H1 (cell line): Measurements from ENCODE around the gene PIWIL1. TPM values are rescaled to one million over a fixed set of nuclear protein-coding genes. Genes with fewer than 3 reads are reported as not detected.

Experiments used
- CTCF ChIA-PET: fragments of 300-600 bp; sonication (Branson Sonifier 250); formaldehyde crosslinking; loops from one replicate; lab custom pipeline; 2021; ENCODE audit not compliant: partially characterized antibody; lab: Charles Lee
- POLR2A ChIA-PET: fragments of 300-600 bp; sonication (Branson Sonifier 250); formaldehyde crosslinking; loops from one replicate; lab custom pipeline; 2021; ENCODE audit warnings: inconsistent platforms; ENCODE audit not compliant: partially characterized antibody; lab: Charles Lee
- DNase-seq, 2 experiments: peaks; one replicate each; pipeline versions ENCODE4 v3.0.0 to v3.0.0-alpha.2; 2010 to 2022; ENCODE audit warnings: low spot score in 2 of 2, low read depth in 1 of 2, mixed read lengths in 1 of 2
- FAIRE-seq: peaks from 2 replicates; lab custom pipeline; 2011; peaks lifted over from hg19 to GRCh38; lab: Jason Lieb, UNC
- H2AFZ ChIP-seq: 2 replicates; pipeline ENCODE4 v1.8.1; 2012; ENCODE audit warnings: low read length, inconsistent platforms
- H2AK5ac ChIP-seq: 2 replicates; pipeline ENCODE4 v1.6.1; 2013; ENCODE audit warnings: low read depth, low read length
- H2BK120ac ChIP-seq: replicated peaks from 2 replicates; pipeline ENCODE3; 2013; ENCODE audit warnings: low read depth, low read length, inconsistent platforms
- H2BK12ac ChIP-seq: 2 replicates; pipeline ENCODE4 v1.6.1; 2013; ENCODE audit warnings: low read depth, low read length
- H2BK15ac ChIP-seq: 2 replicates; pipeline ENCODE4 v1.6.1; 2013; ENCODE audit warnings: low read length
- H2BK20ac ChIP-seq: 2 replicates; pipeline ENCODE4 v1.6.1; 2013; ENCODE audit warnings: low read length
- H2BK5ac ChIP-seq: 2 replicates; pipeline ENCODE4 v1.6.1; 2013; ENCODE audit warnings: low read depth, low read length
- H3K14ac ChIP-seq: 2 replicates; pipeline ENCODE4 v1.6.1; 2013; ENCODE audit warnings: inconsistent platforms; ENCODE audit not compliant: insufficient read length
- H3K18ac ChIP-seq: 2 replicates; pipeline ENCODE4 v1.6.1; 2013; ENCODE audit warnings: low read length; ENCODE audit errors: extremely low read depth
- H3K23ac ChIP-seq: 2 replicates; pipeline ENCODE4 v1.6.1; 2013; ENCODE audit warnings: inconsistent platforms; ENCODE audit not compliant: insufficient read length
- H3K23me2 ChIP-seq: 2 replicates; pipeline ENCODE4 v1.6.1; 2013; ENCODE audit warnings: low read depth, low read length
- H3K27ac ChIP-seq: 2 replicates; pipeline ENCODE4 v1.6.1; 2011; ENCODE audit warnings: low read depth, low read length, inconsistent platforms
- H3K27me3 ChIP-seq, 4 experiments: replicated peaks in 1 of 4; 1 replicate in 1 of 4; 2 replicates in 3 of 4; pipeline versions ENCODE4 v1.6.1 to v1.8.1; 2011 to 2013; ENCODE audit warnings: low read length in 3 of 4, mild to moderate bottlenecking in 3 of 4, inconsistent platforms in 2 of 4, mixed read lengths in 2 of 4, moderate library complexity in 1 of 4; ENCODE audit not compliant: control insufficient read depth in 3 of 4, insufficient read depth in 3 of 4; ENCODE audit errors: extremely low read depth in 1 of 4
- H3K36me3 ChIP-seq, 4 experiments: 2 replicates each; pipeline versions ENCODE4 v1.6.1 to v1.8.1; 2011 to 2013; ENCODE audit warnings: mild to moderate bottlenecking in 4 of 4, low read length in 3 of 4, moderate library complexity in 2 of 4, control low read depth in 1 of 4, inconsistent platforms in 1 of 4; ENCODE audit not compliant: insufficient read depth in 4 of 4, control insufficient read depth in 2 of 4
- H3K4ac ChIP-seq: replicated peaks from 2 replicates; pipeline ENCODE3; 2013; ENCODE audit warnings: low read length, low read depth, mixed read lengths, inconsistent platforms; ENCODE audit not compliant: insufficient read length
- H3K4me1 ChIP-seq, 4 experiments: replicated peaks in 1 of 4; 1 replicate in 1 of 4; 2 replicates in 3 of 4; pipeline versions ENCODE4 v1.6.1 to v1.8.1; 2011 to 2013; ENCODE audit warnings: low read length in 3 of 4, inconsistent platforms in 2 of 4, mixed read lengths in 1 of 4; ENCODE audit not compliant: insufficient read depth in 4 of 4, control insufficient read depth in 3 of 4
- H3K4me2 ChIP-seq, 2 experiments: 2 replicates each; pipeline versions ENCODE4 v1.6.1 to v1.8.1; 2011 to 2013; ENCODE audit warnings: low read depth in 2 of 2, low read length in 2 of 2, control low read depth in 1 of 2, inconsistent platforms in 1 of 2, mild to moderate bottlenecking in 1 of 2; ENCODE audit not compliant: insufficient read depth in 1 of 2
- H3K4me3 ChIP-seq, 4 experiments: fragments of 200-600, 300-600 bp in 1 of 4; sonication (generic), shearing (Covaris generic), sonication (Bioruptor Twin) in 1 of 4; 2 replicates each; pipeline versions ENCODE4 v1.5.1 to v1.8.1; 2011 to 2016; ENCODE audit warnings: low read length in 4 of 4, low read depth in 3 of 4, control low read depth in 2 of 4, inconsistent platforms in 2 of 4, mild to moderate bottlenecking in 2 of 4, mixed read lengths in 1 of 4, moderate library complexity in 1 of 4; ENCODE audit not compliant: insufficient read depth in 2 of 4; ENCODE audit errors: extremely low read depth in 1 of 4
- H3K56ac ChIP-seq: replicated peaks from 2 replicates; pipeline ENCODE3; 2013; ENCODE audit warnings: low read depth, mild to moderate bottlenecking, mixed read lengths, low read length, inconsistent platforms; ENCODE audit not compliant: insufficient read length
- H3K79me1 ChIP-seq: 2 replicates; pipeline ENCODE4 v1.6.1; 2013; ENCODE audit warnings: low read depth, low read length, control low read depth
- H3K79me2 ChIP-seq, 2 experiments: 2 replicates each; pipeline versions ENCODE4 v1.6.1 to v1.8.1; 2012 to 2013; ENCODE audit warnings: low read length in 2 of 2, mild to moderate bottlenecking in 2 of 2, inconsistent platforms in 1 of 2; ENCODE audit not compliant: insufficient read depth in 2 of 2, control insufficient read depth in 1 of 2
- H3K9ac ChIP-seq, 4 experiments: replicated peaks in 1 of 4; 1 replicate in 1 of 4; 2 replicates in 3 of 4; pipeline versions ENCODE4 v1.6.1 to v1.8.1; 2011 to 2013; ENCODE audit warnings: low read depth in 3 of 4, low read length in 3 of 4, control low read depth in 2 of 4, mild to moderate bottlenecking in 2 of 4, moderate library complexity in 2 of 4, inconsistent platforms in 1 of 4; ENCODE audit errors: extremely low read depth in 1 of 4
- H3K9me3 ChIP-seq, 2 experiments: 2 replicates each; pipeline versions ENCODE4 v1.6.1 to v1.8.1; 2012 to 2013; ENCODE audit warnings: mild to moderate bottlenecking in 2 of 2, moderate library complexity in 2 of 2, control low read depth in 1 of 2, inconsistent platforms in 1 of 2, low read depth in 1 of 2, low read length in 1 of 2, mixed read lengths in 1 of 2; ENCODE audit not compliant: insufficient read depth in 2 of 2
- H4K20me1 ChIP-seq, 2 experiments: replicated peaks in 1 of 2; 2 replicates each; pipeline versions ENCODE3 to v1.8.1; 2011 to 2013; ENCODE audit warnings: inconsistent platforms in 2 of 2, low read length in 2 of 2, mild to moderate bottlenecking in 1 of 2; ENCODE audit not compliant: insufficient read depth in 2 of 2, control insufficient read depth in 1 of 2
- H4K5ac ChIP-seq: 2 replicates; pipeline ENCODE4 v1.6.1; 2013; ENCODE audit warnings: low read length, low read depth, mixed read lengths, inconsistent platforms; ENCODE audit not compliant: insufficient read length
- H4K8ac ChIP-seq: 2 replicates; pipeline ENCODE4 v1.8.0; 2013; ENCODE audit warnings: mild to moderate bottlenecking, moderate library complexity, low read length, inconsistent platforms; ENCODE audit not compliant: insufficient read depth; ENCODE audit errors: extremely low read depth
- H4K91ac ChIP-seq: replicated peaks from 2 replicates; pipeline ENCODE3; 2013; ENCODE audit warnings: low read length, mixed read lengths, inconsistent platforms; ENCODE audit not compliant: insufficient read length
- CEBPB ChIP-seq: IDR thresholded peaks from 2 replicates; pipeline ENCODE4 v1.6.1; 2012; ENCODE audit warnings: low read depth, low read length
- CREB1 ChIP-seq: IDR thresholded peaks from 2 replicates; pipeline ENCODE4 v1.6.1; 2012; ENCODE audit warnings: inconsistent platforms
- EP300 ChIP-seq, 2 experiments: IDR thresholded peaks; 1 replicate in 1 of 2; 2 replicates in 1 of 2; pipeline ENCODE4 v1.6.1; 2011 to 2012; ENCODE audit warnings: low read depth in 2 of 2, low read length in 2 of 2, mild to moderate bottlenecking in 2 of 2, borderline replicate concordance in 1 of 2, inconsistent platforms in 1 of 2, moderate library complexity in 1 of 2
- EZH2 ChIP-seq: fragments of 200-600 bp; sonication (generic); IDR thresholded peaks from 2 replicates; pipeline ENCODE4 v1.7.1; 2012; ENCODE audit warnings: low read depth, mild to moderate bottlenecking, moderate library complexity, low read length, inconsistent platforms; ENCODE audit not compliant: severe bottlenecking
- FOSL1 ChIP-seq: IDR thresholded peaks from 2 replicates; pipeline ENCODE4 v1.6.1; 2011; ENCODE audit warnings: mild to moderate bottlenecking, low read depth, low read length, moderate library complexity; ENCODE audit not compliant: insufficient read depth
- HDAC2 ChIP-seq, 2 experiments: fragments of 300-600 bp in 1 of 2; sonication (generic) in 1 of 2; IDR thresholded peaks; 2 replicates each; pipeline ENCODE4 v1.6.1; 2011 to 2012; ENCODE audit warnings: low read depth in 2 of 2, low read length in 2 of 2, mild to moderate bottlenecking in 2 of 2, moderate library complexity in 2 of 2, borderline replicate concordance in 1 of 2, inconsistent platforms in 1 of 2
- PHF8 ChIP-seq: fragments of 200-600 bp; sonication (generic); conservative IDR thresholded peaks from 2 replicates; pipeline ENCODE4 v1.7.1; 2012; ENCODE audit warnings: low read depth, mild to moderate bottlenecking, inconsistent platforms, low read length, moderate library complexity
- RBBP5 ChIP-seq: IDR thresholded peaks from 2 replicates; pipeline ENCODE4 v1.7.1; 2012; ENCODE audit warnings: low read depth, mild to moderate bottlenecking, inconsistent platforms, low read length, moderate library complexity, borderline replicate concordance
- SP4 ChIP-seq: IDR thresholded peaks from 2 replicates; pipeline ENCODE4 v1.6.1; 2012; ENCODE audit warnings: low read length, inconsistent platforms
- TAF1 ChIP-seq: IDR thresholded peaks from 2 replicates; pipeline ENCODE4 v1.6.1; 2011; ENCODE audit warnings: mild to moderate bottlenecking, low read depth, low read length
- ZNF274 ChIP-seq: IDR thresholded peaks from 2 replicates; pipeline ENCODE4 v1.7.0; 2012; ENCODE audit warnings: low read length, borderline replicate concordance; ENCODE audit errors: extremely low read depth
- WGBS, 2 experiments: shearing (Covaris generic) in 1 of 2; methylation state at CpG; one replicate each; pipeline versions ENCODE4 v1.1.6 to v1.1.7; 2013 to 2015; ENCODE audit warnings: low lambda C conversion rate in 2 of 2, mixed read lengths in 2 of 2, inconsistent platforms in 1 of 2, low coverage in 1 of 2, missing lambda C conversion rate in 1 of 2; ENCODE audit not compliant: insufficient replicate concordance in 2 of 2, insufficient coverage in 1 of 2, insufficient read length in 1 of 2; ENCODE audit errors: extremely low coverage in 1 of 2, missing lambda C conversion rate in 1 of 2; 5-methylcytosine and 5-hydroxymethylcytosine counted together
- polyA plus RNA-seq, 7 experiments: library from polyadenylated mRNA; depleted of rRNA in 3 of 7; stranded (reverse) in 5 of 7; unstranded in 2 of 7; fragments of >200 nt in 5 of 7; fragments of 200-250 nt in 2 of 7; gene quantifications; 1 replicate in 5 of 7; 2 replicates in 1 of 7; 4 replicates in 1 of 7; pipeline versions ENCODE4 v1.2.1 to v1.2.3, GENCODE V29; 2011 to 2013; ENCODE audit warnings: missing spikeins in 2 of 7, mixed read lengths in 2 of 7
- total RNA-seq: library from RNA; stranded (reverse); fragmentation: NEBNext Ultra II Directional; extraction: Animal tissue kit (Norgen Biotek cat#: 25700); gene quantifications from 2 replicates; pipeline ENCODE4 v1.2.1, GENCODE V29; 2021
- TF ChIP-seq, protein P1 (sequence below), 3 experiments: IDR thresholded peaks; 1 replicate in 2 of 3; 2 replicates in 1 of 3; pipeline versions ENCODE4 v1.5.1 to v1.6.1; 2011; ENCODE audit warnings: low read length in 3 of 3, mild to moderate bottlenecking in 3 of 3, inconsistent platforms in 2 of 3, low read depth in 1 of 3, moderate library complexity in 1 of 3; ENCODE audit not compliant: insufficient read depth in 1 of 3; ENCODE audit errors: control extremely low read depth in 1 of 3

PIWIL1 gene
- total and polyA plus RNA-seq, 2 of the 8 experiments (the other 6 are each of a cell fraction or from before 2014, with no cell fraction given), result not detected

DNA sequence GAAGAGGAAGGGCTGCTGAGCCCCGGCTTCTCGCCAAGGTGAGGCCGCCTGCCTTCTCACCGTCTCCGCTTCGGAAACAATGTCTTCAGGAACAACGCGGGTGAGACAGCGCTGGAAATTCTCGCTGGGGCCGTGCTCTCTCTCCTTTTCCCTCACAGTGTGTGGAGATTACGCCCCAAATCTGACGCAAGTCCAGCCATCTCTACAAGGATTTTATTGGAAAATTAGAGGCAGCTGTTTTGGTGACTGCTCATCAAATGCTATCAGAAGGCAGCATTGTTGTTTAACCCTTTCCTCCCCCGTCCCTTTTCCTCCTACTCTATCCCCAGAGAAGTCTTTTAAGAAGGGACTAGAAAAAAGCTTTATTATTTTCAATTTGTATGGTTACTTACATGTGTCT is 53.5 kb downstream of the PIWIL1 start:
- CTCF ChIA-PET, result interaction anchor here (1.0 kb wide), 1 partner anchor 55 kb away, joined by 3 read pairs; no protein-coding TSS in a partner anchor
- Histone ChIP-seq H3K79me2 (no peaks in the 10 kb centered on the region), H3K4me2 (no peak overlapping the region), H2BK120ac (no peak overlapping the region), H3K27me3 (no peaks in the 10 kb centered on the region), H2BK20ac (no peak overlapping the region), H3K56ac (no peak overlapping the region), H2BK12ac (no peak overlapping the region), H2AK5ac (no peak overlapping the region), H3K4ac (no peak overlapping the region), H3K79me1 (no peaks in the 10 kb centered on the region), H3K36me3 (no peaks in the 10 kb centered on the region), H4K5ac (no peak overlapping the region), H3K4me3 (no peak overlapping the region), H3K18ac (no peak overlapping the region), H3K9ac (no peak overlapping the region), H2BK5ac (no peak overlapping the region), H4K91ac (no peak overlapping the region), H2AFZ (no peak overlapping the region), H2BK15ac (no peak overlapping the region), H4K8ac (no peak overlapping the region; the same call in none of the 2 replicates), H3K23me2 (no peaks in the 10 kb centered on the region), H3K27ac (no peak overlapping the region), H3K9me3 (no peaks in the 10 kb centered on the region), H4K20me1 (no peaks in the 10 kb centered on the region), H3K4me1 (no peaks in the 10 kb centered on the region), H3K23ac (no peak overlapping the region), H3K14ac (no peak overlapping the region)
- WGBS, 2 experiments, result 83% methylated on average over 14 of the region's 14 CpGs; no CpG with 5 or more reads in 1 of the 2 experiments
- FAIRE-seq (no peak), DNase-seq (no peak)
- TF ChIP-seq, protein P1, sequence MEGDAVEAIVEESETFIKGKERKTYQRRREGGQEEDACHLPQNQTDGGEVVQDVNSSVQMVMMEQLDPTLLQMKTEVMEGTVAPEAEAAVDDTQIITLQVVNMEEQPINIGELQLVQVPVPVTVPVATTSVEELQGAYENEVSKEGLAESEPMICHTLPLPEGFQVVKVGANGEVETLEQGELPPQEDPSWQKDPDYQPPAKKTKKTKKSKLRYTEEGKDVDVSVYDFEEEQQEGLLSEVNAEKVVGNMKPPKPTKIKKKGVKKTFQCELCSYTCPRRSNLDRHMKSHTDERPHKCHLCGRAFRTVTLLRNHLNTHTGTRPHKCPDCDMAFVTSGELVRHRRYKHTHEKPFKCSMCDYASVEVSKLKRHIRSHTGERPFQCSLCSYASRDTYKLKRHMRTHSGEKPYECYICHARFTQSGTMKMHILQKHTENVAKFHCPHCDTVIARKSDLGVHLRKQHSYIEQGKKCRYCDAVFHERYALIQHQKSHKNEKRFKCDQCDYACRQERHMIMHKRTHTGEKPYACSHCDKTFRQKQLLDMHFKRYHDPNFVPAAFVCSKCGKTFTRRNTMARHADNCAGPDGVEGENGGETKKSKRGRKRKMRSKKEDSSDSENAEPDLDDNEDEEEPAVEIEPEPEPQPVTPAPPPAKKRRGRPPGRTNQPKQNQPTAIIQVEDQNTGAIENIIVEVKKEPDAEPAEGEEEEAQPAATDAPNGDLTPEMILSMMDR (IDR thresholded peaks at IDR 0.05; ENCODE audit: control extremely low read depth in 1 of 3, insufficient read depth in 1 of 3, low read depth in 1 of 3, low read length in 3 of 3), result no peak
- no peak for TF ChIP-seq EZH2
- TF ChIP-seq EP300 (IDR thresholded peaks at IDR 0.05; ENCODE audit: borderline replicate concordance in 1 of 2, low read depth in 2 of 2, low read length in 2 of 2), result no peak
- no peak for TF ChIP-seq CREB1
- TF ChIP-seq SP4, result no peak
- no peak for TF ChIP-seq HDAC2 (IDR thresholded peaks at IDR 0.05; ENCODE audit: borderline replicate concordance in 1 of 2, low read depth in 2 of 2, low read length in 2 of 2)
- TF ChIP-seq PHF8, result no peak
- TF ChIP-seq FOSL1, result no peak
- no peak for TF ChIP-seq CEBPB
- TF ChIP-seq ZNF274, result no peak
- TF ChIP-seq RBBP5, result no peak
- no peak for TF ChIP-seq TAF1
- POLR2A ChIA-PET, result no interaction called here
